NCI-H146 (cell line): ENCODE results near the gene TPX2.

Experiments
- DNase-seq: peaks from one replicate; lab custom pipeline; 2025; lab: John Stamatoyannopoulos, UW

TPX2 gene

DNA sequence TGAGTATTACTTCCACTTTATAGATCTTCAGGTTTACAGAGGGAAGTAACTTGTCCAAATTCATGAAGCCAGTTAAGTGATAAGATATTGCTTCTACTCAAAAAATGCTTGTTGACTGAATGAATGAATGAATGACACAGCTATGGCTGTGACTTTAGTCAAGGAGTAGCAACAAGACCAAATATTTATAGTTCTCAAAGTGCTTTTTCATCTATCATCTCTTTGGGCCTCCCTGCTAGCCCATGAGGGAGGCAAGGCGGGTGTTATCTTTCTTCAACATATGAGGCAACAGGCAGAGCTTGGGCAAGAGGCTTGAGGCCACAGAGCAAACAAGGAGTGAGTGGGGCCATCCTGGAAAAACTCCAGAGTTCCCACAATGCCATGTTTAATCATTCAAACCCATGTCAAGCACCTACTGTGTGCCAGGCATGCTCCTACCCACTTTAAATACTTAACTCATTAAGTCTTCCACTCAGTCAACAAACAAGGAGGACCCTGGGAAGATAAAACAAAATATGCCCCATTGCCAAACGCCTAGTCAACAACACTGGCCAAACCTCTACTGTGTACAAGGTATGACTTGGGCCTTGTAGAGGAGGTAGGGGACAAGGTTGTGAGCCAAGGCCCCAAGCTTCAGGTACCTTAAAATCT is 32.4 kb upstream of the TPX2 start:
- DNase-seq, result no peak

DNA sequence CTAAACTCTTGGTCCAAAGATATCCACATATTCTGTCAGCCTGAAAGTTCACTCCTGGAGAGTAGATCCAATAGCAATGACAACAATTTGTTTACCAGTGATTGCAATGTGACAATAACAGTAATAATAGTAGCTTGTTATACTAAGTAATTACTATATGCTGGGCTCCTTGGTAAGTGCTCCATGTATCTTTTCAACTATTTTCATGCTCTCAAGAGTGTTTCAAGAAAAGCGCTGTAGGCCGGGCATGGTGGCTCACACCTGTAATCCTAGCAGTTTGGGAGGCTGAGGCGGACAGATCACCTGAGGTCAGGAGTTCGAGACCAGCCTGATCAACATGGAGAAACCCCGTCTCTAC is 31.9 kb upstream of the TPX2 start:
- no peak for DNase-seq

DNA sequence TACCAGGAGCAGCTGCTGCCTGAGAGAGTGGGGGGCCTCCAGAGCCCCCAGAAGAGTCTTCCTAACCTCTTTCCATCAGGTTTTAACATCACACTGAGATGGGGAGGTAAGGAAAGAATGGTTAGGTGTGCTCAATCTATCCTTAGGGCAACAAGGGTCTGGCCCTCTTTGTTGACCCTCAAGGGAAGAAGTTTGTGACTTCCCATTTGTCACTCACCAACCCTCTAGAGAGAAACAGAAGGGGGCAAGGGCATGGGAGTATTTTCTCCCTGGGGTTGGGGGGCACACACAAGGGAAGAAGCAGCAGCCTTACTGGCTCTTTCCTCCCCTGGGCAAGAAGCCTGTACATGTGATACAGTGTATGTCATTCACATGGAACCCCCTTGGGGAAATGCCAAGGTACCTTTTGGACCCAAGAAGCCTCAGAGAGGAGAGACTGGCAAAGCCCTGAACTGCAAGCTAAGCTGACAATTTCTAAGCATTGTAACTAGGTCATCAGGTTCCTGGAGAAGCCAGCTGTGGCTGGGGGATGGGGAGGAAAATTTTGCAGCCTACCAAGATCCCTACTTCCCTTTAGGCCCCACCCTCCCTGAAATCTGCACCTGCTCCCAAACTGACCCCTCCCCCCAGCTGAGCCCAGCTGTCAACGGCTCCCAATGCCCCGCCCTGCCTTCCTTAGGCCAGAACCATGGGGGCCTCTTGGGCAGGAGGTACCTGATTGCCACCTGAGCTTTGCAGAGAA is 30.9 kb upstream of the TPX2 start:
- peak; percentile 99 for DNase-seq

DNA sequence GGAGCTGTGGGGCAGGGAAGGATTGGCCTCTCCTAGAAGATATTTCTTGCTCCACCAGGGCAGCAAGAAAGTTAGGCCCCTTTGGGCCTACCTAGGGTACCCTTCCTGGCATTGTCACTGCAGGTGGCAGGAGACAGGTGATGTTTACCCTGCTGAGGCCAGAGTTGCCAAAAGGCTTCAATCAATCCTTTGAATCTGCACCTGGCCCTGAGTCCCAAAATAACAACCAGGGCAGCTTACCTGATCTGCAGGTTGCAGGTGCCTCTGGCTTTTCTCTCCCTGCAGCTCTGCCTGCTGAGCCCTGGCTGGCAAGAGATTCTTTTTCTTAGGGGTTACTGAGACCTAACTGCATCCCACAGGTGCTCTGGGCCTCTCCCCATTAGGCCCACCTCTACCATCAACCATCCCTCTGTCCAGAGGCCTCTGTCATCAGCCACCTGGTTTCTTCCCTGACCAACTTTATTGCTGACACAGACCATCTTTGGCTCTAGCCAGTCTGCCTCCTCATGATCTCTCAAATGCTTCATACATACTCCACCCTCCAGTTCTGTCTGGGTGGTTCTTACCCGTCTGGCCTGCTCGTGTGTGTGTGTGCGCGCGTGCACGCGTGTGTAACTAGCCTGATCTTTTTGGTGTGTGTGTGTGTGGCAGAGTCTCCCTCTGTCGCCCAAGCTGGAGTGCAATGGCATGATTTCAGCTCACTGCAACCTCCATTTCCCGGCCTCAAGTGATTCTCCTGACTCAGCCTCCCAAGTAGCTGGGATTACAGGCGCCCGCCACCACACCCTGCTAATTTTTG is 30.2 kb upstream of the TPX2 start:
- DNase-seq, result peak; percentile 100

DNA sequence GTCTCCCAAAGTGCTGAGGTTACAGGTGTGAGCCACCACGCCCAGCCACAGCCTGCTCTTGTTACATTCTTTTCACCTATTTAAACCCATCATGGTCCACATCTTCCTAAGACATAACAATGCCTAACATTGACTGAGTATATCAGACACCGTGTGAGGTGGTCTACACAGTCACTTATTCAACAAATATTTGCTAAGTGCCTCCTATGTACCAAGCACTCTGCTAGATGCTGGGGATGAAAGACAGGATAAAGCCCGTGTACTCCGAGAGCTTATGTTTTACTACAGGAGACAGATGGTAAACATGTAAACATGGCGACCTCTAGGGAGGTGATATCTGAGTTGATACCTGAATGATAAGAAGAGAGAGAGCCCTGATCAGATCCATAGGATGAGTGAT is 29.2 kb upstream of the TPX2 start:
- no peak for DNase-seq

DNA sequence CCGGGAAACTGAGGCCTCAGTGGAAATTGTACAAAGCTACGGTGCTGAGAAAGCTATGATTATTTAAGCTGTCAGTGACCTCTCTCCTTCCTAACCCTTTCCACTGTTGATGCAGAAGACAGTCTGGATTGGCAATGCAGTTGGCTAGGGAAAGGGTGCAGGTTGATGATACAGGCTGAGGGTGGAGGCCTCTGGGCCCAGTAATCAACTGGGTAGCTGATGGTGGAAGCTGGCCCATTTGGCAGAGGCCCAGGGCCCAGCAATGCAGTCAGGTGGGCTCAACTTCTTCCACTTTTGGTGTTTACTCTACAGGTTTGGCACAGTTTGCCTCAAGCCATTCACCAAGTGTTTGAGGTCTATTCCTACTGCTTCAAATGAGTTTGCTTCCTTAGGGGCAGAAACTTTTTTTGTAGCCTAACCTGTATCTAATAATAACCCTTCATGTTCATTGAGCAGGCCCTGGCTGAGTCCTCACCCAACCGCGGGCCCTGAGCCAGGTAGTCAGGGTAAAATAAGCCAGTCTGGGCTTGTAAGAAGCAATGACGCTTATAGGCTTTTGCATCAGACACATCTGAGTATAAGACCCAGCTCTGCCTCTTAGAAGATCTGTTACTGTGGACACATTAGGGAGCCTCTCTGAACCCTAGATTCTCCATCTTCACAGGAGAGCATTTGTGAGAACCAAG is 28.5 kb upstream of the TPX2 start:
- DNase-seq, result no peak

DNA sequence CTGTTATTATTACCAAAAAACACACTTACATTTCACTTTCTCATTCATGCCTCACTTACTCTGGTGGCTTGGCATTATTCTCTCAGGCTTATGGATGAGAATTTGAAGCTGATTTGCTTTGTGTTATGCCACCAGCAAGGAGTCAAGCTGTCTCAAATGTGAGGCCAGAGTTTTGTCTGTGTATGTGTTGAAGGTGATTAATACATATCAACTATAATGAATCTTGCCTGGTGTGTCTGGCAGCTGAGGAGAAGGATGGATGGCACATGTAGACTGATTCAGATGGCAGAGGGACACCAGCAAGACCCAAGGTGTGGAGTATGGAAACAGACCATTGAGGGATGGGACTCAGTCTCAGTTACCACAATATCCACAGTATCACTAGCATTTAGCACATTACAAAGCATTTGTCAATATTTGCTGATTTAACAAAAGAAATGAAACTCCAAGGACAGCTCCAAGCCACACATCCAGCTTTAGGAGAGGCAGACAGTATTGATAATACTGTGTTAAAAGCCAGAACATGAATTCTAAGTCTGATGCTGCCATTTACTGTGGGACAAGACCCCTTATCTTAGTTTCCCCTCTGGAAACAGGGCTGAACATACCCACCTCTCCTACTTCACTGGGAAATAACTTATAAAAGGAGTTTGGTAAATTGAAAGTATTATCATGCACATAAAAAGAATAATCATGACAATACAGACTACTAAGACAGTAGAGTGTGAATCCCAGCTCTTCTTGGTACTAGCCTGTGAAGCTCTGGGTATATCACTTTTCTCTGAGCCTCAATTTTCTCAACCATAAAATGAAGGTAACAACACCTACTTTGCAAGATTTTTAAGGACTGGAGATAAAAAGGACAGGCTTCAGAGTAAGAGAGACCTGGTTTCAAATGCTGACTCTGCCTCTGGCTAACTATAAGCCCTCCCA is 27.6 kb upstream of the TPX2 start:
- peak; percentile 78 for DNase-seq

DNA sequence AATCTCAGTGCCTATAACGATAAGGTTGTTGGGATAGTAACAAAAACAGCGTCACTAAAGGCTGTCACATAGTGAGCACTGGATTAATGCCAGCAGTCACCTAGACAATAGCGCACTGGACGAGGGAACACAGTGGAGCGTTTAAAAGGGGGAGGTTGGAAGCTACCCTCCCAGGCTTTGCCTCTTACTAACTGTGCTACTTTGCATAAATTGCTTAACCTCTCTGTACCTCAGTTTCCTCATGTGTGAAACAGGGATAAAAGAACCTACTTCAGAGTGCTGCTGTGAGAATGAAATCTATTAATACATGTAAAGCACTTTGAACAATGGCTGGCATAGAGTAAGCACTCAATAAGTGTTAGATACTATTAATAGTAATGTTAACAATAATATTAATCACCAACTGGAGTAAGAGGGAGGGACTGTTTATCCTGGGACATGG is 27.0 kb upstream of the TPX2 start:
- peak; percentile 86 for DNase-seq

DNA sequence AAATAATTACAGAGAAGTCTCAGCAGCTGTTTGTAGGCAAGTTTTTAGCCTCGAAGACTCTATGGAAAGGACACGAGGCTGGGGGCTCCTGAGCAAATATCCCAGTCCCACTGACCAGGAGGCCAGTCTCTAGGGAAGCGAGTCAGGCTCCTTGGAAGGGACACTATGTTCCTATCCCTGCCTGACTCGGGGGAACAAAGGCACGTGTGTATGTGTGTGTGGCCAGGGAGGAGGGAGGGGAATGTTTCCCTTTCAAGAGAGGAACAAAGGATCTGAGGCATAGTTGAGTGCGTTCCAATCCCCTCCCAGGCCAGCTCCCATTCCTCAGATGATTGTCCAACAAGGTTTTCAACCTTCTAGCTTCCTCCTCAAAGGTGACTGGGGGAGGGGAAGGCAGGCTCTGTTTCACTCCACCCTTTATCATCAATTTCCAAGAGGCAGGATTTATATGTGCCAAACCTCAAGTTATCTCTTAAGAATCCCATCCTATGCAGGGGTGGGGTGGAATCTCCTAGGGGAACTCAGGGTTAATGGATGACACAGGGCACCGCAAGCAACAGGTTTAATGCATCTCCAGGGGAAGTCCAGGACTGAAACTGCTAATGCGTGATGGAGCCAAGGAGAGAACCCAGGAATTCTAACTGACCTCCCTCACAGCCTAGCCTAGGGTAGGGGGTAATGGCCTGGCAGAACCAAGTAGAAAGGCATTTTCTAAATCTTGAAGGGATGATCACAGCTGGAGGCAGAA is 26.4 kb upstream of the TPX2 start:
- DNase-seq, result peak; percentile 63

DNA sequence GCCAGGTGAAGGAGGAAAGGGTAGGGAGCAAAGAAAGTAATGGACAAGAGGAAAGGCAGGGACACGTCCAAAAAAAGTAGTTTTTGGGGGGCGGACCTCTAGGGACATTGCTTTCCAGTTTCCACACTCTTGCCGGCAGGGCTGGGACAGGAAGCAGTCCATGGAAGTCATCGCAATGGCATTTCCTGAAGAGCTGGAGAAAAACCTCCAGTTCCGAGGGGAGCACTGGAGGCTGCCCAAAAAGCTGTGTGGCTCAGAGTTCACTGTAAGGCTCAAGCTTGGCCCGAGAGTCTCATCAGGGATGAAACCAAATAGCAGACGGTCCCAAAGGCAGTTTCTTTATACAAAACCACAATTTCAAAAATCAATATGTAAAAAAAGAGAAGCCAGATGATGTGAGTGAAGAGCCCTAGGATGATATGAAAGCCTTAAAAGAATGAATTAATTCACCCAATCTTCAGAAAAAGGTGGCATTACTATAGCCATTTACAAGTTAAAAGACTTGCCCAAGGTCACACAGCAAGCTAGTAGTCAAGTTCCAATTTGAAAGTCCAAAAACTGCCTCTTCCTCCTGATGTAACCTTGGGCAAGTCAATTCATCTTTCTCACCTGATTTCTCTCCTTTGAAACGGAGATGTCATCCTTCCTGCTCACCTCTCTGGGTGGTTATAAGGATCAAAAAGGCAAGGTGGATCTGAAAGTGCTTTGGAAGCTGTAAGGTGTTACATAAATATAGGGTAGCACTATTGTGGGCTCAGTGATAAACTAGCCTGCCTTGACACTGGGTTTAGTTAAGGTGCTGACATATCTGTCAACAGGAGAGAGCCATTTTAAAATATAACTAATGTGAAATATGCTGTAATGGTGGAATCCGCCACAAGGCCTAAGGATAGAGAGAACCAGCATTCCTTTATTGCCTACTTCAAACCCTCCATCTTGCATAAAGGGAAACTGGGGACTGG is 25.5 kb upstream of the TPX2 start:
- no peak for DNase-seq

DNA sequence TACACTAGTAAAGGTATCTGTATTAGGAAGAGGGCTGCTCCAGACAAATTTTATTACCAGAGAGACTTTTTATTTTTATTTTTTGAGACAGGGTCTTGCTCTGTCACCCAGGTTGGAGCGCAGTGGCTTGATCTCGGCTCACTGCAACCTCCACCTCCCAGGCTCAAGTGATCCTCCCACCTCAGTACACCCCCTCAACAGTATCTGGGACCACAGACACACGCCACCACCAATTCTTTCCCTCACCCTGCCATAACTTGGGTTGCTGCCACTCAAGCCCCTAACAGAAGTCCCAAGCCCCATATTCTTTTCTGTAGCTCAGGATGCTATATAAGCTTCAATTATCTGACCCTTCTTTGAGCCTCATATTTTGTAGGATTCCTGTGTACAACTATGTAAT is 23.3 kb upstream of the TPX2 start:
- no peak for DNase-seq

DNA sequence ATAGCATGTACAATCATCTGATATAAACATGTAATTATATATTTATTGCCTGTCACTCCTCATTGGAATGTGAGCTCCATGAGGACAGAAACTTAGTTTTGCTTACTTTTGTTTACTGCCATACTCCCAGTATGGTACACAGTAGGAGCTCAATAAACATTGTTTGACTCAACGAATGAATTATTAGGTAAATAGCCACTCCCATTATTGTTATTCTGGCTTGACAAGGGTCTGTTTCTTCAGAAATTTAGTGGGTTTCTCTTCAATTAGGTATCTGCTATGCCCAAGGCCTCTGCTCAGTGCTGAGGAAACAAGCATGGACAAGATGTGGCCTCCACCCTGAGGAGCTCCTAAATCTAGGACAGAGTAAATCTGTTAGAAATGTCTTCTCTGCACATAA is 22.7 kb upstream of the TPX2 start:
- DNase-seq, result no peak

DNA sequence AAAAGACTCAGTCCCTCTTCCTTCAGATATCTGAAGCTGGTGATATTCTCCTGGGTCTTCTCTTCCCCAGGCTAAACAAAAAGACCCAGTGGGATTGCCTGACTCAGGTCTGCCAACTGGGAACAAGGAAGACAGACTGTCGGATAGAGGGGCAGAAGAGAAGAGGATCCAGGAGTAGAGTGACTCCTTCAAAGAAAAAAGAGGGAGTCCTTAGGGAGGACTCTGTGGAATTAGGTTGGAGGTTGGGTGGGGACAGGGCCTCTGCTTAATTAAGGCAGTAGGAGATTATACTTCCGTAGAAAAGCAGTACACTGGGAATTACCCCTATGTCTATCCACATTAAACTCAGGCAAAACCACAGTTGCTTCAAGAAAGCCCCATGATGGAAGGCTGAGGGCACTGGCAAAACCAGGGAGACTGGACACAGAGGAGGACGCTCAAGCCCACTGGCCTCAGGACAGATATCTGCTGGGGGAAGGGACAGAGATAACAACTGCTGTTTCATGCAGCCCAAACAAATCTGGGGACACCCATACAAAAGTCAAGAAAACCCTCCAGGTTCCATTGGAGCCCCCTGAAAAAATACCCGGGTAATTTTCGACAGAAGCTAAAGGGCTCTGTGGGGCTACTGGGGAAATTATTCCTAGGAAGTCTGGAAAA is 22.1 kb upstream of the TPX2 start:
- no peak for DNase-seq

DNA sequence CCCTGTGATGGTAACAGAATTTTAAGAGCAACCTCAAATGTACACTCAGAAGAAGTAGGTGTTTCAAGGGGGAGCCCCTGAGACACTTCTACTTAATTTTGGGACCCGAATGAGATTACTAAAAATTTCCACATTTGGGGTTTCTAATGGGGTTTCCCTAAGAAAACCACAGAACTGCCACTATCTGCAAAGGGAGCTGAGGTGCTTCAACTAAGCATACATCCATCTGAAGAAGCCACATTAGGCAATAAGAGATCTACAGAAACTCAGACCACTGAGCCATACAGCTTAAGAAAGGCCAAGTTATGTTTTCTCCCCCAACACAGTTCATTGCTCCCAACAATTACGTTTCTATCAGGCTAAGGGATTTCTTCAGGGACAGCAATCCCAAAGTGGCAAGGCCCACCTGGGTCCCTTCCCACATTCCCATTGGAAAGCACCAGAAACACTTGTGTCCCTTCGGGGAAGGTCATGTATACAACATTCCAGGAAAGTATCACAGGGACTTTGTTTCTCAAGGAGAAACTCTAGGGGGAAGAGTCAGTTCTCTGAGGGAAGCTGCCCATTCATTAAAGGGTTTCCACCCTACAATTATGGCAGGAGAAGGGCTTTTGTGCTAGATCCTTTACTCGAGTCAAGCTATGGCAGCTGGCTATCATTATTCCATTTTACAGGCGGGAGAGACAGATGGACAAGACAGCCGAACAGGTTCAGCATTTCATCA is 21.4 kb upstream of the TPX2 start:
- no peak for DNase-seq

DNA sequence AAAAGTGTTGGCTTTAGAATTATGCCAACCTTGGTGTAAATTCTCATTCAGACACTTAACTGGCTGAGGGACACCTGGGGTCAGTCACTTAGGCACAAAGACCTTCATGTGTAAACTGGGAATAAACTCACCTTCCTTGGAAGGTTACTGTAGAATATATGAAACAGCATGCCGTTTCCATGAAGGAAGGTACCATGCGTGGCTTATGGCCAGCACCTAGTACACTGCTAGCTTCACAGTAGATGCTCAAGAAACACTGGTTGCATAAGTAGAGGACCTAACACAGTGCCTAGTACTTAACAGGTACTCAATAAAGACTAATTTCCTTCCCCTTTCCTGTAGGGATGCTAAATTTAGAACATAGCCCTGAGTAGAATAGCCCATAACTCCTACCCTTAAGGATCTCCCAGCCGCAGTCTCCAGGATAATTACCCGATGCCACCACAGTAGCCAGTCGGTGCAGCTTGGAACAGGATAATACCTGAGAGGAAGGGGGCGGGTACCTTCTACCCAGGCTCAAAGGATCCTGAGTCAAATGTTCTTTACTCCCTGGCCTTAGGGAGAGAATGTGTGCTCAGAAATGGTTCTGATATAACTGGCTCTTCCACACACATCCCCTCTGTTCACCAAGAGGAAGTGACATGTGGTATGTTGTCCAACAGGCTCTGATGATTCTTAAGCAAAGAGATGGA is 20.0 kb upstream of the TPX2 start:
- no peak for DNase-seq

DNA sequence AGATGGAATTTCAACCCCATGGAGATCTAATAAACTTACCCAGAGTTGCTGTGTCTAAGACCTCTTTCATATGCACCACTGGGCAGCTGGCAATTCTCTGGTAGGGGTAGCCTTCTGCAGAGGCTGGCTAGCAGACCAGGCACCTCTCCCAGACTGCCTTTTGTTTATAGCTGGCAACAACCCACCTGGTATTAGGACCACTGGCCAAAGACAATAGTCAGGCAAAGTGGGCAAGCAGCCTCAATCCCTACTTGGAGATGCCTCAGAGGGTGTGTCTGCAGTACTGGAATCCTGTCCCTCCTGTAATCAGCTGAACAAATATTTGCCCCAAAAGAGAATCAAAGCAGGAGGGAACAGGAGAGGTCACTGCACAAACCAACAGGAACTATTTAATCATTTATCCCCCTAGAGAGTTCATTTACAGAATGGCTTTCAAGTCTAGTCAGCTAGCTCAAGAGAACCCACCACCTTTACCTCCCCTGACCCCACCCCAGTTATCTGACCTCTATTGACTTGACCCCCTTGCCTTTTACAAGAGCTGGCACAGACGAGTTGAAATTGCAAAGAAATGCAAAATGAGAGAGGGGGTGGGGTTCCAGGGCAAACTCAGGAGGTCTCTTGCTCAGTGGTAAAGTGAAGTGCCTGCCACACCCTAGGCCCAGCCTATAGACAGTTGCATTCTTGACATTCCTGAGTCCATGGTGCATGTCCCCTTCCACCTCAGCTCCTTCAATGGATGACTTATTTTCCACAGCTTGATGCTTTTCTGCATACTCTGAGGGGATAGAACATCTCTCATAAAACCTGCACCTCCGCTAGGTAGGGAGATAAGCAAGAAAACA is 19.2 kb upstream of the TPX2 start:
- peak; percentile 65 for DNase-seq
